Heart left ventricle (tissue), 13 donors: Measurements from ENCODE around the gene SPAST.

Experiments used
- CTCF ChIP-seq, 12 donors: fragments of 200-600 bp; sonication (generic) in 4 of 12; IDR thresholded peaks; one replicate each; pipeline versions ENCODE4 v1.5.0 to v1.8.0; 2018 to 2022; ENCODE audit warnings: antibody characterized with exemption in 12 of 12, mild to moderate bottlenecking in 5 of 12
- POLR2A ChIP-seq, 2 donors: fragments of 450-650 bp; IDR thresholded peaks; one replicate each; pipeline ENCODE4 v1.6.1; 2017; ENCODE audit warnings: antibody characterized with exemption in 2 of 2, mild to moderate bottlenecking in 2 of 2, moderate library complexity in 2 of 2
- donor health status: ischemic (EF 13 %, LVEDD 7.1; RV severe dilation, severe dysfunction).
- donor health status: DM: no; HTN: yes; CAD: no.
- donor health status: DM: no; HTN: no; CAD: no.
- donor health status: ischemic (EF 25% LVEDD 6.9; RV normal size, moderate dysfunction).
- donor health status: ischemic (EF 25% LVEDD 5.7; RV mildly dilated, moderate dysfunction).
- donor health status: ischemic (EF 35%, LVEDD 5.7; RV mildly dilated, moderate dysfunction).
- donor health status: nonischemic (EF 11% LVEDD 7.7; RV severe dilation, severe dysfunction).
- donor health status: DM: yes; HTN: yes; CAD: no.
- donor health status: PGD.
- donor health status: ischemic (EF 29% LVEDD 5.4; RV normal size, mild dysfunction).
- donor health status: nonischemic (EF 23%, LVEDD 6.1; RV moderate dilation, normal function).

- TF ChIP-seq CTCF (IDR thresholded peaks at IDR 0.05) (no peak), POLR2A (IDR thresholded peaks at IDR 0.05) (no peak)
These were observed 755 bp downstream of the SPAST start for GRCh38 chr2:32064021-32064601.
